NCI-H748 (cell line): ENCODE data around the gene CCDC157.
"Not testable (repeated sequence)": the region's sequence is repeated elsewhere in the genome, so short reads cannot be mapped to it uniquely, and the experiment has no call there.

Experiments
- DNase-seq: peaks from one replicate; lab custom pipeline; 2025; ENCODE audit not compliant: unreplicated experiment; lab: John Stamatoyannopoulos, UW

Gene CCDC157

DNA sequence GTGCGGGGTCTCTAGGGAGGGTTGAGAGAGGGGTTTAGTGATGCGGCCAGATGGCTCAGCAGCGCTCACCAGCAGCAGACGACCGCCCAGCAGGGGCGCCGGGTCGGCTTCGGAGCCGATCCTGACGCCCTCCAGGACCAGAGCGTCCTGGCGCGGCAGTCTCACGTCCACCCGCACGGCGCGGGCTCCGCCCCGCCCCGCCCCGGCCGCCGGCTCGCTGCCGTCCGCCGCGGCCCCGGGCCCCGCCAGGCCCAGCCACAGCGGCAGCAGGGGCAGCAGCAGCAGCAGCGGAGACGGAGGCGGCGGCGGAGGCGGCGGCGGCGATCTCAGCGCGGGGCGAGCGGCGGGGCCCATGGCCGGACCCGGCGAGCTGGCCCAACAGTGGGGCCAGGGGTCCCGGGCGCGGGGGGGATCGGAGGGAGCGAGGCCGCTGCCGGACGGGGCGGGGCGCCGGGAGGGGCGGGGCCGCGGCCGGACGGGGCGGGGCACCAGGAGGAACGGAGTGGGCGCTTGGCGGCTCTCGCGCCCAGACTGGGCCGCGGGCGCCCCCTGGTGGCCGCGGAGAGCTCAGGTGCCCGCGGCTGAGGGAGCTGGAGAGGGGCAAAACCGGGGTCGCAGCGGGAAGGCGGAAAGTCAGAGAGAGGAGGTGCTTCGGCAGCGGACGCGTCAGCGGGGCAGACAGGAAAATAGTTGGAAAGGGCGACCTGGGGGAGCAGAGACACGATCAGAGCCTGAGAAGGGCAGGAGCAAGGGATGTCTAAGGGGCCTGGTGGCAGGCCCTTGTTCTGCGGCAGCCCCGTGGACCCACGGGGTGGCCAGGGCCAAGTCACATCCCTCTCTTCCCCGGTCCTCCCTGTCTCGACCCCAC, 30.4 kb downstream of the CCDC157 start, which contains the start of gene RNF215:
Gene RNF215, minus strand, starts transcription at position 452 of the 868 bp plus-strand sequence. Its CDS starts 98 bp downstream, at position 354.
- DNase-seq, result peak; percentile 76

DNA sequence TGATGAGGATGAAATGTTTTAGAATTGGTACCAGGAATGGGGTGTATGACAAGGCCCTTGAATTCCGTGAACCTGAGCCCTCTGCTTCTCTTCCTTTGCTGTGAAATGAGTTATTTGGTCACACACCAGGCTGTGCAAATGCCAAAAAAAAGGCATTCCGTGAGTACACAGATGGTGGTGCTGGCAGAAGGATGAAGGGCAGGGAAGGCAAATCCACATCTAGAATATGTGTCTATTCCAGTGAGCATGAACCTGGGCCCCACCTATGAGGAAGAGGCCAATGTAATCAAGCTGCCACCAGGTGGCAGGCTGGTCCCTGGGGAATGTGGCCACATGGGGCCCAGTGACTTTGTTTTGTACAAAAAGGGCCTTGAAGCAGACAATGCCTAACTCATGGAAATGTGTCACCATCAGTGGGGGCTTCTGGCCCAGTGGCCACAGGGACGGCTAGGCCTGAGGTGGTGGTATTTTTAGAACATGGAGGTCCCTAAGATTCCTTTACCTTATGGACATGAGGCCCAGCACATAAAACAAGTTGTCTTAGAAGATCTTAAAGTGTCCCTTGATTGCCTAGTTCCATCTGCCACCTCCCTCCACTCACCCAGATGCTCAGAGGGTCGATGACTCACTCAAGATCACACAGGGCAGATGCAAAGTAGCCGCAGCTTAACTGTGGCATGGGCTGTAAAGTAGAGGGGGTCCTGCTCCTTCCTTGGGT, 34.3 kb downstream of the CCDC157 start:
- DNase-seq, result peak; percentile 55

DNA sequence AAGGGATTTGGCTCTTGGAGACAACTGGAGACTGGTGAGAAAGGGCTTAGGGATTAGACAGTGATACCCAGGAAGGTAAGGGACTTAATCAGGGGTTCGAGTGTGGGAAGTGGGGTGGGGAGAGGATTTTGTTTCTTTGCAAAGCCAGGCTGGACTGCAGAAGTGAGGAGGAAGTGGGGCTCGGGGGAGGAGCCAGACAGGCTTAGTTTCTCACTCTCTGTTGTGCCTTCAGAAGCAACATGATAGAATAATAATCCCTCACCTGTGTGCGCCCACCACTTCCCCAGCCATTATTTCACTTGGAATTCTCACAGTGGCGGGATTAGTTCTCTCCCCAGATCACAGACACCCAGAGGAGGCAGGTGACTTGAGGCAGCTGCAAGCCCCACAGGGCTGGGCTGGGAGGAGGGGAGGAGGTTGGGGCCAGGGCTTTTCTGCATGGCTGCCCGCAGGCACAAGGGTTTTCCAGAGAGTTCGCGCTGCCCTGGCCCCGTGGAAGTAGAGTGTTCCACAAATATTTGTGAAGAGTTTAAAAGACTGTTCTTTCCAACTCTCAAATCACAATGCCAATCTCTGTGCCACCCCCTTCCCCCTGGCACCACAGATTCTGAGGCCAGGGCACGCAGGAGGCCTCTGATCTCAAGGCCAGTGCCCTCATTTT, 36.0 kb downstream of the CCDC157 start:
- no peak for DNase-seq

DNA sequence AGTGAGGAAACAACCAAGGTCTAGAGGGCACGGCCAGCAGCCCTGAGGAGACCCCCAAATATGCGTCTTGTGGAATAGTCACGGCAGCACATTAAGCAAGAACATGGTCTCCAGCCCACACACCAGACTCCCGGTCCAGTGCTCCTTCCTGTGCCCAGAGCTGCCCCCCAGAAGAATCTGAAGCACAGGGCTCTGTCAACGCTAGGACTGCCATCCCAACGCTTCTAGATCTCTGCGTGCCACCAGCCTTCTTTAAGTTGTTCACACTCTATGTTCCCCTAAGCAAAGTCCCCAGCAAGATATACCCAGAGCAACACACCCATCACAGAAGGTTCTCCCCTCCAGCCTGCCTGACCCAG, 36.5 kb downstream of the CCDC157 start:
- no peak for DNase-seq

DNA sequence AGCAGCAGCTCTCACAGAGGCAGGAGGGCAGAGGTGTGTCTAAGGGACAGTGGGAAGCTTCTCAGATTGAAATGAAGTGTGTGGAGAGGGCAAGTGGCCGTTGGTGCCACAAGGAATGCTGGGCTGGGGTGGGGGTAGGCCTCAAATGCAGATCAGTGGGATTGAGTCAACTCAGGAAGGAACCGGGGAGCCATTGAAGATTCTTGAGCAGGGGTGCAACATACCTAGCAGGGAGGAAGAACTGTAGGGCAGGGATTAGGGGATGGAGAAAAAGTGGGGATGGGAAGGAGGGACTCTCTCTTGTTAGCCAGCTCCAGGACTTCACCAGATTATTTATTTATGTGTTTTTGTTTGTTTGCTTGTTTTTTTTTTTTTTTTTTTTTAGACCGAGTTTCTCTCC, 37.1 kb downstream of the CCDC157 start:
- no peak for DNase-seq

GRCh38 chr22:30396871-30397655, 40.3 kb downstream of the CCDC157 start, which contains the start of gene SEC14L2:
SEC14L2 (plus strand) TSS chr22:30397018; CDS start chr22:30397117, 99 bp downstream.
- peak; percentile 67 for DNase-seq

- DNase-seq, result no peak
Observed at GRCh38 chr22:30397656-30398635, 41.1 kb downstream of the CCDC157 start.

DNA sequence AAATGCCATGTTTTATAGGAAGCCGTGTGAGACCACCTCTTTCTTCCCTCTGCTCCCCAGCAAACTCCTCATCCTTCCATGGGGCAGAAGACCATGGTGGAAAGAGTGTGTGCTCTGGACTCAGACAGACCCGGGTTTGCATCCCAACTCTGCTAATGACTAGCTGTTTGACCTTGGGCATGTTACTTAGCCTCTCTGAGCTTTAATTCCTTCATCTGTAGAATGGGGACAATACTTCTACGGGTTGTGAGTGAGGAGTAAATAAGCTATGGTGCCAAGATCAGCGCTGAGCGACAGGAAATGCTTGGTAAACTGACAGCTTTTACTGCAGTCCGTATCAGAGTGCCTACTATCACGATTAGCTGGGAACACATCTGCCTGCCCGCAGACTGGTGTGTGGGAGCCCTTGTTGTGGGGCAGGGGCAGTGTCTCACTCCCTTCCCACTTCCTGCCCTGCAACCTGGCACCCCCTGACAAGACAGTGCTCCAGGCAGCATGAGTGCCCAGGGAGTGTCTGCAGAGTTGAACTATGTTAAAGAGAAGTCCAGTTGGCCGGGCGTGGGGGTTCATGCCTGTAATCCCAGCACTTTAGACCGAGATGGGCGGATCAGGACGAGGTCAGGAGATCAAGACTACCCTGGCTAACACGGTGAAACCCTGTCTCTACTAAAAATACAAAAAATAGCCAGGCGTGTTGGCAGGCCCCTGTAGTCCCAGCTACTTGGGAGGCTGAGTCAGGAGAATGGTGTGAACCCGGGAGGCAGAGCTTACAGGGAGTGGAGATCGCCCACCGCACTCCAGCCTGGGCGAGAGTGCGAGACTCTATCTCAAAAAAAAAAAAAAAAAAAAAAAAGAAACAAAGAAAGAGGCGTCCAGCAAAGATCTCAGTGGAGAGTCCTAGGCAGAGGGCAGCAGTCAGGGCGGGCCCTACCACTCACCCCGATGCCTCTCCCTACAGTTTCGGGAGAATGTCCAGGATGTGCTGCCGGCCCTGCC, 42.2 kb downstream of the CCDC157 start:
- no peak for DNase-seq

DNA sequence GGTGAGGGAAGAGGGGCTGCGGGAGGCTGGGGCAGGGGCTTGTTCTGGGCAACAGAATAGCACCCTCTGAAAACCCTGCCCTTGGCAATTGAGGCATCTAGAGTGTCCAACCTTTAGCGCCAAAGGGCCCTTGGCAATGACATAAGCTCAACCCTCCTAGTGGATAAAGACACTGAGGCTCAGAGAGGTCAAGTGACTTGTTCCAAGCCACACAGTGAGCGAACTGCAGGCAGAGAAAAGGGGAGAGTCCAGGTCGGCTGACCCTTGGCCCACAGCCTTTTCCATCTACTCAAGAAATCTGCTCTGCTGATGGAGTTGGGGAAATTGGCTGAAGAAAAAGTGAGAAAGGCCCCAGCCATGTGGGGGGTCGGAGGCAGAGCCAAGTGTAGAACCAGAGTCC, 42.9 kb downstream of the CCDC157 start:
- DNase-seq, result no peak

DNA sequence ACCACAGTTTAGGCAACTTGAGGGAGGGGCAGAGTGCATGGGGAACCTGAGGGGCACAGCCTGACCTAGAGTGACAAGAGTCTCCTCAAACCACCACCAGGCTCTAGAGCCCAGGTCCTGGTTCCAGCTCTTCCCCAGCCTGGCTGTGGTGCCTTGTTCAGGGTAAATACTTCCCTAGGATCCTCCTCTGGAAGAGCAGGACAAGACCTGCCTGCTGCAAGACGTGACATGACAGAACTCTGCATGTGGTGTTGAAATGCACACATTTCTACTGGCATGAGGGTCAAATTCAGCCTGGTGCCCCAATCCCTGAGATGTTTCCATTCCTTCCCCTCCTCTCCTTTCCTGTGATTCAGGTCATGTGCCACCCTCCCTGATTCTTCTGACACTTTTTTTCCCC, 43.4 kb downstream of the CCDC157 start:
- DNase-seq, result no peak

DNA sequence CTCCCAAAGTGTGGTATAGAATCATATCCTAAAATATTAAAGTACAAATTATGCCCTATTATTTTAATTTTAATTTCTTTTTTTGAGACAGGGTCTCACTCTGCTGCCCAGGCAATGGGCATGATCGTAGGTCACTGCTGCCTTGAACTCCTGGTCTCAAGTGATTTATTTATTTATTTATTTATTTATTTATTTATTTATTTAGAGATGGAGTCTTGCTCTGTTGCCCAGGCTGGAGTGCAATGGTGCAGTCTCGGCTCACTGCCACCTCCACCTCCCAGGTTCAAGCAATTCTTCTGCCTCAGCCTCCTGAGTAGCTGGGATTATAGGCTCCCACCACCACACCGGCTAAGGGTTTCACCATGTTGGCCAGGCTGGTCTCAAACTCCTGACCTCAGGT, 44.2 kb downstream of the CCDC157 start:
- not testable (repeated sequence) for DNase-seq

GRCh38 chr22:30402028-30402765, 45.4 kb downstream of the CCDC157 start:
- no peak for DNase-seq

- DNase-seq, result not testable (repeated sequence)
Observed at GRCh38 chr22:30402766-30403104, 45.9 kb downstream of the CCDC157 start.

DNA sequence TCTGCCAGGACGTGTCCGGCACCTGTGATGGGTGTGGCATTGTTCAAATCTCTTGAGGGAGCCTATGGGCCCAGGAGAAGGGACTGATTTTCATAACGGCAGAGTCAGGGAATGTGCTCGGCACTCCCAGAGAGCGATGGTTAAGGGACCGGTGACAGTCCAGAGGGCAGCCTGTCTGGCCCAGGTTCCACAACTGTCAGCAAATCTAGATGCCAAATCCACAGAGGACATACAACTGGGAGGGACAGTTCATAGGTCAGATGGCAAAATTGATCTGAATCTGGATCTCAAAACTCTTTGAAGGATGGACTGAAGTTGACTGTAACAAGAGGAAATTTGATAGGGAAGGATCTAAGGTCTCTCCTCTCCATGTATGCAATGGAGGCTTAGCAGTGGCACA, 47.5 kb downstream of the CCDC157 start:
- DNase-seq, result no peak

DNA sequence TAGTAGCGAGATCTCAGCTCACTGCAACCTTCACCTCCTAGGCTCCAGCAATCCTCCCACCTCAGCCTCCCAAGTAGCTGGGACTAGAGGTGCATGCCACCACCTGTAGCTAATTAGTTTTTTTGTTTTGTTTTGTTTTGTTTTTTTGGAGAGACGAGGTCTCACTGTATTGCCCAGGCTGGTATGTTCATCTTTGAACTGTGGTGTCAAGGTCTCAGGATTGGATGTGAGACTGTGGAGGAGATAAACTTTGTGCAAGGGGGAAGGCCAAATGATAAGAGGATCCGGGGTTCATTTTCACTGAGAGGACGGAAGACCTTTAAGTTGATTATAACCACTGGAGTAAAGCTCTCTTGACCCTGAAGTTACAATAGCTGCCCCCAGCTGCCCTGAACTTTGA, 48.9 kb downstream of the CCDC157 start:
- DNase-seq, result no peak

- DNase-seq, result no peak
Observed at GRCh38 chr22:30406400-30406799, 49.6 kb downstream of the CCDC157 start.

GRCh38 chr22:30408388-30409102, 51.7 kb downstream of the CCDC157 start:
- no peak for DNase-seq
